Activated gamma-delta T cell (primary cell): ENCODE measurements around the gene IGFBP4.

Experiments used
- DNase-seq: peaks from one replicate; lab custom pipeline; 2025; lab: John Stamatoyannopoulos, UW

Gene IGFBP4

DNA sequence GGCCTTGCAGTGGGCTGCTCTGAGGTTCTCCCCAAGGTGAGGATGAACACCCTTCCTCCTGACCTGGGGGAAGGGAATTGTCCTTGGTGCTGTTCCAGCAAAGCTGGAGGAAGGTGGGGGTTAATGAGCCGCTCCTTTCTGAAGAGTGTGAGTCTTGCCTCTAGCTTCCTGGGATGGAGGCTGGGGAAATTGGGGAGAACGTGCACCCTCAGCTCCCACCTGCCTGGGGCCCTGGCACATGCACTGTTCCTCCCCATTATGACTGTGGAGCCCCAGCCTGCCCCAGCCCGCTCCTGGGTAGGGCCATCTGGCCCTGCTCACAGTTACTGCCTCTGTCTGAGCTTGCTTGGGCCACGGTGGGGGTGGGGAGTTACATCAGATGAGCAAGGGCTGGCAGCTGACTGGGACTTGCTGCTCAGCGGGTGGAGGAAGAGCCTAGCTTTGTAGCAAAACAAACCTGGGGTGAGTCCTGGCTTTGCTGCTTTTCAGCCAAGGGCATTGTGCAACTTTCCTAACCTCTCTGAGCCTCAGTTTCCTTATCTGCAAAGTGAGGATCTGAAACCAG is 47.1 kb downstream of the IGFBP4 start:
- DNase-seq = no peak

DNA sequence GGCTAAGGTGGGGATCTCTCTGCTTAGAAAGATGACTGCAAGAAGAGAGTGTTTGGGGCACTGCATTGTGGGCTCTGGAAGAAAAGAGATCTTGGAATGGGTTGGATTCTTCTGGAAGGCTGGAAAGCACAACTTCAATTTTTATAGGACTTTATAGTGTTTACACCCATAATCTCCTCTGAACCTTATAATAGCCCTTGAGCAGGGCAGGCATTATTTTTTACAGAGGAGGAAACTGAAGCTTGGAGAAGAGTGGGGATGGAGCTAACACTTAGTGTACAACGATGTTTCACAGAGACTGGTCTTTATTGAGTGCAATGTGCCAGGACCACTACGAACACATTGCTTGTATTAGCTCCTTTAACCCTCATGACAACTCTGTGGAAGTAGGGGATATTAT is 47.7 kb downstream of the IGFBP4 start:
- DNase-seq = no peak

DNA sequence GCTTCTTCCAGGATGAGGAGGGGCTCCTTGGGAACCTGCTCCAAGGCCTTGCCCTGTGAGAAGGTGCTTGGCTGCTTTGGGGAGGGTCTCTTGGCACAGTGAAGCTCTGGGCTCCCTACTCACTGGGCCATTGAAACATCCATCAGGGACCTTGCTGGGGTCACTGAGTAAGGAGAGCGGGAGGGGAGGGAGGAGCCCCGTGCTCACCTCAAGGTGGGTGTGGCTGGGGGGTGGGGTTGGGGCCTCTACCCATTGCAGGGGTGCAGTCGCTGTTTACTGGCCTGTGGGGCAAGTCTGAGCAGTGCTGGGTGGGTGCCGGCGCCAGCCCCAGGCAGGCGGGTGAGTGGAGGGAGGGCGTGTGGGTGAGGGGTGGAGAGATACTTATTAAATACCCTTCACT is 48.2 kb downstream of the IGFBP4 start:
- DNase-seq = no peak

- DNase-seq = no peak
Observed at GRCh38 chr17:40493697-40494096, 50.4 kb downstream of the IGFBP4 start.

- DNase-seq = no peak
Observed at GRCh38 chr17:40495140-40495539, 51.9 kb downstream of the IGFBP4 start.

DNA sequence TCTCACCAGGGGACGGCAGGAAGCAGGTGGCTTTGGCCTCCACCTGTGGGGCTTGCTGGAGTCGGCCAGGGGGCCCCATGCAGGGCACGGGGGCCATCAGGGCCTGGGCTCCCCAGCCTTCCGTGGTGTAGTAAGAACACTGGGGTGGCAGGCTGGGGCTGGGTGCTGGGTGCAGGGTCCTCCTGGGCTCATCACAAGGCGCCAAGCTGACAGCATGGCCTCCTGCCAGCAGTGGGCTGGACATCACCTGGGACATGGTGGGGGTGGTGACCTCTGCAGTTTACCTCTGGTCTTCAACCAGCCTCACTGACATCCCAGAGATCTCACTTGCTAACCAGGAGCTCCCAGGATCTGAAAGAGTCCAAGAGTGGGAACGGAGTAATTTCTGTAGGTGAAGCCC is 52.9 kb downstream of the IGFBP4 start:
- DNase-seq = no peak

- no peak for DNase-seq
Observed at GRCh38 chr17:40496634-40497420, 53.6 kb downstream of the IGFBP4 start.

DNA sequence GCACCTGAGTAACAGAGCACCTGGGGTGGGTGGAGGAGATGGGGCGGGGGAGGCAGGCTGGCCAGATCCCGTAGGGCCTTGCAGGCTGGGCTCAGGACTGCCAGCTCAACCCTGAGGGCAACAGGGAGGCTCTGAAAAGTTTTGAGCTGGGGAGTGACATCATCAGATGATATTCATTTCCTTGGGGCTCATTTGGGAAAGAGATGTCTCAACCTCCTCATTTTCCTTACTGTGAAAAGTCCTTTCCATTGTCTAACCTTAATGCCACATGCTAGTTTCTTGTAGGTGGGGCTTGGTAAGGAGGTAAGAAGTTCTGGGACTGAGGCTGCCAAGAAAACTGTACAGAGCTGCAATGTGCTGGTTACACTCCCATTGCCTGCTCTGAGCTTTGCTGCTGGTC is 54.4 kb downstream of the IGFBP4 start:
- no peak for DNase-seq

DNA sequence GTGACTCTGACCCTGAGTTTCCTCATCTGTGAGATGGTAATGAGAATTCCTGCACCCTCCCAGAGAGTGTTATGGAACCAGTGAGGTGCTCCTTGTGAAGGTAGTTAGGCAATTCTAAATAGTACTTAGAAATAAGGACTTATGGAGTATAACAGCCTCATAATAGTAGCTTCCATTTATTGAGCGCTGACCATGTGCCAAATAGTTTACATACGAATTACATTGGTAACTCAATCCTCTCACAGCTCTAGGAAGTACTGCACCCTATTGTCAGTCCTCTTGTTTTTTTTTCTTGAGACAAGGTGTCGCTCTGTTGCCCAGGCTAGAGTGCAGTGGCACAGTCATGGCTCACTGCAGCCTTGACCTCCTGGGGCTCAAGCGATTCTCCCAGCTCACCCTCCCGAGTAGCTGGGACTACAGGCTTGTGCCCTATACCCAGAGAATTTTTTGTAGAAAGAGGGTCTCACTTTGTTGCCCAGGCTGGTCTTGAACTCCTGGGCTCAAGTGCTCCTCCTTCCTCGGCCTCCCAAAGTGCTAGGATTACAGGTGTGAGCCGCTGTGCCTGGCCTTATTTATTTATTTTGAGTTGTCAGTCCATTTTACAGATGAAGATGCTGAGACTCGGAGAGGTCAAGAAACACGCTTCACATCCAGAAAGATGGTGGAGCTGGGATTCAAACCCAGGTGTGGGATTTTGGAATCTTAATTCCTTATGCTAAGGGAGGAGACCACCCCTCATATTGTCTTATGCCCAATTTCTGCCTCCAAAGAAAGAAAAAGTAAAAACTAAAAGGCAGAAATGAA is 55.2 kb downstream of the IGFBP4 start:
- DNase-seq = no peak

- DNase-seq = no peak
Observed at GRCh38 chr17:40499551-40500189, 56.4 kb downstream of the IGFBP4 start.

GRCh38 chr17:40500190-40500589 is 56.9 kb downstream of the IGFBP4 start:
- no peak for DNase-seq

DNA sequence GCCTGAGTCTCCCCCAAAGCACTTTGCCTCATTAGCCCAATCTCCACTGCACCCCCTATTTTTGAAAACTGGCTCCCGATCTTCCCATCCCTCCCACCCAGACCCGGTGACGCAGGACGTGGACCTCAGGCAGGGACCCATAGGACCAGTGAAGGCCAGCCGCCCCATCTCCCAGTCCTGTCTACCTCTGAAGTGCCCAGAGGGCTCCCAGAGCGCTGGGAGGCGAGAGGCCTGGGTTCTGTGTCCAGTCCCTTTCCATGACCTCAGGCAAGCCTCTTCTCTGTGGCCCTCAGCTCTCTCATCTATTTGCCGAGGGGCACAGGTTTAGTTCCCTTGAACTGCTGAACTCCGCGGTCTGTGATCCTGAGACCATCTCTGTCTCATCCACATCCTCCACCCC is 57.5 kb downstream of the IGFBP4 start:
- no peak for DNase-seq

DNA sequence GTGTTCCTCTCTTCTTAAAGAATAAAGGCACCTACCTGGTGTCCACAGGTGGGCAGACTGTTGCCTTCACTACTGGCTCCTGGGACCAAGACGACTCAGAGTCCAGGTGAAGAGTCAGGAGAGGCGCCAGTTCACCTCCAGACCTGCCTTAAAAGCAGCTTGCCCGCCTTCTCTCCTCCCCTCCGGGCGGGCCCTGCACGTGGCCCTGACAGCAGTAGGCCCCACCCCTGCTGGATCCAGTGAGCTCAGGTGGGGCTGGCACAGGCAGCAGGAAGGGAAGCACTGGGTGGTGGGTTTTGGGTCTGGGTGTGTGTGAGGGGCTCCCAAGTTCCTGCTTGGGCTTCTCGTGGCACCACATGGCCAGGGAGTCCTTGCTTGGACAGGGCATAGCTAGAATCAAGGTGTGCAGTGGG is 58.3 kb downstream of the IGFBP4 start, which contains the start of gene TNS4:
TNS4 (minus strand) TSS at position 125 of the 413 bp plus-strand sequence. CDS start 5,198 bp downstream, outside the sequence.
- DNase-seq = no peak

DNA sequence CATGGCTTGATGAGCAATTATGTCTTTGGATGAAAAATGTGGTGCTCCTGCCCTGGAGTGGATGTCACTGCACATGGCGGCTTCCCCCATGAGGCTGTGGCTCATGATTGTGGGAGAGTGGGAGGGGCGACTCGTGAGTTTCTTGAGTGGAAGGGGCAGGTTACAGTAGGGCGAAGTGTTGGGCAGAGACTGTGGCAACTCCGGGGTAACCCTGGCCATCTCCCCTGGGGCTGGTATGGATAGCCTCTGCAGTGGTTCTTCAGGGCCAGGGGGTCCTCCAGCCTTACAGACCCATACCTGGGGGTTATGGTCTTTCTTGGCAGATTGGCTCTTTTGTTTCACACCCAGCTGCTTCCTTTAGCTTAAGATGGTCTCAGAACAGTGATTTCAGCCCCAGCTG is 59.5 kb downstream of the IGFBP4 start:
- no peak for DNase-seq

GRCh38 chr17:40503154-40503553 is 59.9 kb downstream of the IGFBP4 start:
- DNase-seq = no peak

DNA sequence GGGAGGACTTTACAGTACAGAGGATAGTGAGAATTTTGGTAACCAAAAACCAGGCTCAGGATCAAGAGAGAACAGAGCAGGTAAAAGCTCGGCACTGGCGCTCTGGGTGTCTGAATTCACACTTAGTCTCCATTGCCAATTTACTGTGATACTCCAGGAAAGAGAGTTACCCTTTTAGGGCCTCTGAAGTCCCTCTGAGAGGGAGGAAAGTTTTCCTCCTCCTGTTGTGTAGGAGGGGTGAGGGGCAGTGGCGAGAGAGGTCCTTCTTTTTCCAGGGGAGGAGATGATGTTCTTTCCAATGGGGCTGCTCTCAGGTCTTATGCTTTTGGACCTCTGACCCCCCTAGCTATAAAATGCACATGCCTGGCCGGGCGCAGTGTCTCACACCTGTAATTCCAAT is 63.5 kb downstream of the IGFBP4 start:
- no peak for DNase-seq
